C4-2B (cell line): ENCODE measurements around the gene PRR30.

ENCODE experiments used
- ZFX ChIP-seq: fragments of 450-650 bp; IDR thresholded peaks from 2 replicates; pipeline ENCODE4 v1.6.1; 2017
- TF ChIP-seq, protein P1 (sequence below): fragments of 450-650 bp; conservative IDR thresholded peaks from 2 replicates; pipeline ENCODE4 v1.5.1; 2017; ENCODE audit warnings: mild to moderate bottlenecking

DNA sequence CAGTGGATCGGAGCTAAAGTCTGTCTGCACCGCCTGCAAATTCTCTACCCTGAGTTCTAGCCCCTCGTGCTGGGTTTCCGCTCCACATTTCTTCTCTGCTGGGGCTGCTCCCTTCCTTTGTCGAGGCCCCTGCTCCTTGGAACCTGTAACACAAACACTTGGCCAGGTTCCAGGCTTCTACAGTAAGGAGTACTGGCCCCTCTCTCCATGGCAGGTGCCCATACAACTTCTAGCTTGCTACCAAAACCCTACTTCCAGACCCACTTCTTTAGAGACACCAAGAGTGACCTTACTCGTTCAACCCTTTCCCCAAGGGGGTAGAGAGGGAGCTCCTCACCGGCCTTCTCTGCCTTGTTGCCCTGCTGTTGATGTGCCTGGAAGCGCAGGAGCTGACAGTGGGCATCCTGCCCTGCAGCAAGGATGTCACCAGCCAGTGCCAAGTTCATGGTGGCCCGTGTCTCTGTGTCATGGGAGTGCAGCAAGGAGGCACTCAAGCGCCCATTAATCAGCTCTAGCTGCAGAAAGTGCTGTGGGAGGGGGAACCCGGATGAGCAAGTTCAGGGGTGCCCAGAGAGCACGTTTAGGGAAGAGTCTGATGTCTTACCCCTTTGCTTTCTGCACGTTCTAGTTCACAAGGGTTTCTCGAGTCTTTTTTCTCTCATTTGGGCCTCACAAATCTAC, 5.9 kb downstream of the PRR30 start:
- TF ChIP-seq, protein P1, sequence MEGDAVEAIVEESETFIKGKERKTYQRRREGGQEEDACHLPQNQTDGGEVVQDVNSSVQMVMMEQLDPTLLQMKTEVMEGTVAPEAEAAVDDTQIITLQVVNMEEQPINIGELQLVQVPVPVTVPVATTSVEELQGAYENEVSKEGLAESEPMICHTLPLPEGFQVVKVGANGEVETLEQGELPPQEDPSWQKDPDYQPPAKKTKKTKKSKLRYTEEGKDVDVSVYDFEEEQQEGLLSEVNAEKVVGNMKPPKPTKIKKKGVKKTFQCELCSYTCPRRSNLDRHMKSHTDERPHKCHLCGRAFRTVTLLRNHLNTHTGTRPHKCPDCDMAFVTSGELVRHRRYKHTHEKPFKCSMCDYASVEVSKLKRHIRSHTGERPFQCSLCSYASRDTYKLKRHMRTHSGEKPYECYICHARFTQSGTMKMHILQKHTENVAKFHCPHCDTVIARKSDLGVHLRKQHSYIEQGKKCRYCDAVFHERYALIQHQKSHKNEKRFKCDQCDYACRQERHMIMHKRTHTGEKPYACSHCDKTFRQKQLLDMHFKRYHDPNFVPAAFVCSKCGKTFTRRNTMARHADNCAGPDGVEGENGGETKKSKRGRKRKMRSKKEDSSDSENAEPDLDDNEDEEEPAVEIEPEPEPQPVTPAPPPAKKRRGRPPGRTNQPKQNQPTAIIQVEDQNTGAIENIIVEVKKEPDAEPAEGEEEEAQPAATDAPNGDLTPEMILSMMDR = no peak
- TF ChIP-seq ZFX = no peak
